ENCODE results near the gene TIRAP. TPM values are rescaled to one million over a fixed set of nuclear protein-coding genes. Genes with fewer than 3 reads are reported as not detected.

The TIRAP gene
- total and polyA plus RNA-seq, 9 of the 15 experiments (the other 6 are each of a cell fraction or from before 2014, with no cell fraction given), result 0.60 to 8.7 (median 3.7) TPM

DNA sequence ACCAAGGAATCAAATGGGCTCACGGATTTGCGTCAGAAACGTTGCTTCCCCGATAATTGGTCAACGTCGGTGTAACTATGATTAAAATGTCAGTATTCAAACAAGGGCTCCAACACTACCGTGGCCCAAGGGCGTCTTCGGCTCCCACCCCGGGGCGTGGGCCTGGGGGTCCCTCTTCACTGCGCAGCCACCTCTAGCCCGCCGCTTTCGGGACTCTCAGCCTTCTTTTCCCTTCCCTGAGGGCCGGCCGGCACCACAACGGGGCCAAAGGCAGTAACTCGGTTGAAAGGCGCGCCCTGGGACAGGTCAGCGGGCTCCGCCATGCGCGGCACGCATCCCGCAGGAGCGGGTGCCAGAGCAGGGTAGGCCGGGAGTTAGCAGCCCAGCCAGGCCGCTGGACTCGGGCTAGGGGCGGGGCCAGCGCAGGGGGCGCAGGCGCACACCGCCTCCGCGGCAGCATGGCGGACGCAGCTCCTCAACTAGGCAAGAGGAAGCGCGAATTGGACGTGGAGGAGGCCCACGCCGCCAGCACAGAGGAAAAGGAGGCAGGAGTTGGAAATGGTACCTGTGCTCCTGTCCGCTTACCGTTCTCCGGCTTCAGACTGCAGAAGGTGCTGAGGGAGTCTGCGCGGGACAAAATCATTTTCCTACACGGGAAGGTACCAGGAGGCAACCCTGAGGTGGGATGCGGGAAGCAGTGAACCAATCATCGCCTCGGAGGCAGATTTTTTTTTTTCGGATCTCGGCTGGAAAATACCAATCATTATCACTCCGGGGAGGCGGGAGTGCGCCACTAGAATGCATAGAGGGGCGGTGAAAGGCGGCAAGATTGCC, 20.9 kb downstream of the TIRAP start, which contains the start of gene DCPS (continued):
- TF ChIP-seq KDM5B (IDR thresholded peaks at IDR 0.05; ENCODE audit: insufficient replicate concordance, low read depth, low read length), result peak; percentile 98
- TF ChIP-seq EP300 (IDR thresholded peaks at IDR 0.05; ENCODE audit: low read length), result no peak
- peak; percentile 75; the same call in 1 of the 2 replicates for TF ChIP-seq TOE1 (IDR thresholded peaks at IDR 0.05; ENCODE audit: borderline replicate concordance)
- 0 out of 2 replicates have a peak, but pooled peaks have one; percentile 28 for TF ChIP-seq TOE1 (CRISPR knock-in tag; IDR thresholded peaks at IDR 0.05; ENCODE audit: borderline replicate concordance, low read depth)
- TF ChIP-seq, protein P1, sequence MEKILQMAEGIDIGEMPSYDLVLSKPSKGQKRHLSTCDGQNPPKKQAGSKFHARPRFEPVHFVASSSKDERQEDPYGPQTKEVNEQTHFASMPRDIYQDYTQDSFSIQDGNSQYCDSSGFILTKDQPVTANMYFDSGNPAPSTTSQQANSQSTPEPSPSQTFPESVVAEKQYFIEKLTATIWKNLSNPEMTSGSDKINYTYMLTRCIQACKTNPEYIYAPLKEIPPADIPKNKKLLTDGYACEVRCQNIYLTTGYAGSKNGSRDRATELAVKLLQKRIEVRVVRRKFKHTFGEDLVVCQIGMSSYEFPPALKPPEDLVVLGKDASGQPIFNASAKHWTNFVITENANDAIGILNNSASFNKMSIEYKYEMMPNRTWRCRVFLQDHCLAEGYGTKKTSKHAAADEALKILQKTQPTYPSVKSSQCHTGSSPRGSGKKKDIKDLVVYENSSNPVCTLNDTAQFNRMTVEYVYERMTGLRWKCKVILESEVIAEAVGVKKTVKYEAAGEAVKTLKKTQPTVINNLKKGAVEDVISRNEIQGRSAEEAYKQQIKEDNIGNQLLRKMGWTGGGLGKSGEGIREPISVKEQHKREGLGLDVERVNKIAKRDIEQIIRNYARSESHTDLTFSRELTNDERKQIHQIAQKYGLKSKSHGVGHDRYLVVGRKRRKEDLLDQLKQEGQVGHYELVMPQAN (IDR thresholded peaks at IDR 0.05; ENCODE audit: borderline replicate concordance), result peak; percentile 52; the same call in 1 of the 2 replicates
- TF ChIP-seq, protein P2, sequence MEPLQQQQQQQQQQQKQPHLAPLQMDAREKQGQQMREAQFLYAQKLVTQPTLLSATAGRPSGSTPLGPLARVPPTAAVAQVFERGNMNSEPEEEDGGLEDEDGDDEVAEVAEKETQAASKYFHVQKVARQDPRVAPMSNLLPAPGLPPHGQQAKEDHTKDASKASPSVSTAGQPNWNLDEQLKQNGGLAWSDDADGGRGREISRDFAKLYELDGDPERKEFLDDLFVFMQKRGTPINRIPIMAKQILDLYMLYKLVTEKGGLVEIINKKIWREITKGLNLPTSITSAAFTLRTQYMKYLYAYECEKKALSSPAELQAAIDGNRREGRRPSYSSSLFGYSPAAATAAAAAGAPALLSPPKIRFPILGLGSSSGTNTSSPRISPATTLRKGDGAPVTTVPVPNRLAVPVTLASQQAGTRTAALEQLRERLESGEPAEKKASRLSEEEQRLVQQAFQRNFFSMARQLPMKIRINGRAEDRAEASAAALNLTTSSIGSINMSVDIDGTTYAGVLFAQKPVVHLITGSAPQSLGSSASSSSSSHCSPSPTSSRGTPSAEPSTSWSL (CRISPR knock-in tag; IDR thresholded peaks at IDR 0.05; ENCODE audit: borderline replicate concordance), result no peak
- peak in 1 of 2 experiments; percentile 79; a peak in 2 of 4 replicates for TF ChIP-seq HDAC1 (IDR thresholded peaks at IDR 0.05)
- TF ChIP-seq SIN3B (IDR thresholded peaks at IDR 0.05; ENCODE audit: low read depth), result peak; percentile 82; the same call in 1 of the 2 replicates
- TF ChIP-seq XRCC5 (IDR thresholded peaks at IDR 0.05; ENCODE audit: low read depth, low read length), result peak; percentile 28; the same call in 1 of the 2 replicates
- no peak; the same call in 1 of the 2 replicates for TF ChIP-seq CREB1 (IDR thresholded peaks at IDR 0.05)
- TF ChIP-seq CREB1 (CRISPR knock-in tag; IDR thresholded peaks at IDR 0.05), result peak; percentile 43; the same call in 1 of the 2 replicates
- no peak for TF ChIP-seq RFX5 (IDR thresholded peaks at IDR 0.05; ENCODE audit: low read depth, low read length)
- 0 out of 2 replicates have a peak, but pooled peaks have one; percentile 50 for TF ChIP-seq SOX6 (IDR thresholded peaks at IDR 0.05)
- peak; percentile 63 for TF ChIP-seq ZNF644 (tag; IDR thresholded peaks at IDR 0.05; ENCODE audit: low read depth)
- TF ChIP-seq POLR2A (conservative IDR thresholded peaks at IDR 0.05), result peak; percentile 97
- TF ChIP-seq ZNF699 (CRISPR knock-in tag; IDR thresholded peaks at IDR 0.05; ENCODE audit: insufficient replicate concordance), result no peak
- peak in 1 of 2 experiments; percentile 68; a peak in 1 of 4 replicates for TF ChIP-seq TEAD1 (CRISPR knock-in tag; IDR thresholded peaks at IDR 0.05)
- TF ChIP-seq TAL1 (IDR thresholded peaks at IDR 0.05), result no peak
- TF ChIP-seq, protein P3, sequence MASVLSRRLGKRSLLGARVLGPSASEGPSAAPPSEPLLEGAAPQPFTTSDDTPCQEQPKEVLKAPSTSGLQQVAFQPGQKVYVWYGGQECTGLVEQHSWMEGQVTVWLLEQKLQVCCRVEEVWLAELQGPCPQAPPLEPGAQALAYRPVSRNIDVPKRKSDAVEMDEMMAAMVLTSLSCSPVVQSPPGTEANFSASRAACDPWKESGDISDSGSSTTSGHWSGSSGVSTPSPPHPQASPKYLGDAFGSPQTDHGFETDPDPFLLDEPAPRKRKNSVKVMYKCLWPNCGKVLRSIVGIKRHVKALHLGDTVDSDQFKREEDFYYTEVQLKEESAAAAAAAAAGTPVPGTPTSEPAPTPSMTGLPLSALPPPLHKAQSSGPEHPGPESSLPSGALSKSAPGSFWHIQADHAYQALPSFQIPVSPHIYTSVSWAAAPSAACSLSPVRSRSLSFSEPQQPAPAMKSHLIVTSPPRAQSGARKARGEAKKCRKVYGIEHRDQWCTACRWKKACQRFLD (CRISPR knock-in tag; IDR thresholded peaks at IDR 0.05), result peak; percentile 76; the same call in 1 of the 2 replicates
- peak; percentile 46; the same call in 1 of the 2 replicates for TF ChIP-seq ARID1B (IDR thresholded peaks at IDR 0.05)
- TF ChIP-seq, protein P4, sequence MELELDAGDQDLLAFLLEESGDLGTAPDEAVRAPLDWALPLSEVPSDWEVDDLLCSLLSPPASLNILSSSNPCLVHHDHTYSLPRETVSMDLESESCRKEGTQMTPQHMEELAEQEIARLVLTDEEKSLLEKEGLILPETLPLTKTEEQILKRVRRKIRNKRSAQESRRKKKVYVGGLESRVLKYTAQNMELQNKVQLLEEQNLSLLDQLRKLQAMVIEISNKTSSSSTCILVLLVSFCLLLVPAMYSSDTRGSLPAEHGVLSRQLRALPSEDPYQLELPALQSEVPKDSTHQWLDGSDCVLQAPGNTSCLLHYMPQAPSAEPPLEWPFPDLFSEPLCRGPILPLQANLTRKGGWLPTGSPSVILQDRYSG (tag; conservative IDR thresholded peaks at IDR 0.05; ENCODE audit: low read depth), result 0 out of 2 replicates have a peak, but pooled peaks have one; percentile 70
- no peak for TF ChIP-seq MEF2D (tag; conservative IDR thresholded peaks at IDR 0.05; ENCODE audit: low read depth)

Data from K562 (cell line).